GM12878 (cell line): ENCODE data around the gene STK16. TPM values are rescaled to one million over a fixed set of nuclear protein-coding genes. Genes with fewer than 3 reads are reported as not detected.

Experiments used
- ATF2 ChIP-seq: IDR thresholded peaks from 2 replicates; pipeline ENCODE4 v1.6.1; 2012; ENCODE audit warnings: low read length, inconsistent platforms
- CEBPZ ChIP-seq: fragments of 150-350 bp; IDR thresholded peaks from 2 replicates; pipeline ENCODE4 v1.6.1; 2016; ENCODE audit warnings: low read depth, low read length
- ELK1 ChIP-seq: IDR thresholded peaks from 2 replicates; pipeline ENCODE4 v1.6.1; 2012; ENCODE audit warnings: low read depth, low read length, improper control_type of control experiment
- HSF1 ChIP-seq: fragments of 150-350 bp; IDR thresholded peaks from 2 replicates; pipeline ENCODE4 v1.6.1; 2014; ENCODE audit warnings: mild to moderate bottlenecking, low read depth, low read length
- JUNB ChIP-seq: IDR thresholded peaks from 2 replicates; pipeline ENCODE4 v1.6.1; 2016; ENCODE audit warnings: antibody characterized with exemption, mild to moderate bottlenecking
- KAT2A ChIP-seq: conservative IDR thresholded peaks from 2 replicates; pipeline ENCODE4 v1.6.1; 2011; ENCODE audit warnings: low read depth, low read length; ENCODE audit not compliant: control insufficient read depth
- MTA2 ChIP-seq: fragments of 450-650 bp; IDR thresholded peaks from 2 replicates; pipeline ENCODE4 v1.6.1; 2016; ENCODE audit warnings: low read depth, mild to moderate bottlenecking, moderate library complexity
- POLR2A ChIP-seq: IDR thresholded peaks from 2 replicates; pipeline ENCODE4 v1.6.1; 2011; ENCODE audit warnings: low read depth, mild to moderate bottlenecking, low read length
- RB1 ChIP-seq: fragments of 450-650 bp; formaldehyde crosslinking; IDR thresholded peaks from 2 replicates; pipeline ENCODE4 v1.6.1; 2017; ENCODE audit warnings: mild to moderate bottlenecking, borderline replicate concordance
- RUNX3 ChIP-seq: IDR thresholded peaks from 2 replicates; pipeline ENCODE4 v1.6.1; 2012; ENCODE audit warnings: low read length, inconsistent platforms
- SIX5 ChIP-seq: IDR thresholded peaks from 2 replicates; pipeline ENCODE4 v1.6.1; 2011; ENCODE audit warnings: mild to moderate bottlenecking, low read depth, low read length, moderate library complexity; ENCODE audit not compliant: severe bottlenecking
- SMAD1 ChIP-seq: fragments of 450-650 bp; IDR thresholded peaks from 2 replicates; pipeline ENCODE4 v1.6.1; 2018; ENCODE audit warnings: mild to moderate bottlenecking, low read depth; ENCODE audit not compliant: partially characterized antibody
- SP1 ChIP-seq: IDR thresholded peaks from one replicate; pipeline ENCODE4 v1.6.1; 2011; ENCODE audit warnings: low read depth, low read length
- STAT3 ChIP-seq: IDR thresholded peaks from 2 replicates; pipeline ENCODE4 v1.6.1; 2011; ENCODE audit warnings: low read depth, low read length, improper control_type of control experiment
- SUZ12 ChIP-seq: fragments of 200-600 bp; sonication (generic); IDR thresholded peaks from one replicate; pipeline ENCODE4 v1.6.1; 2018; ENCODE audit warnings: antibody characterized with exemption, mild to moderate bottlenecking; ENCODE audit not compliant: unreplicated experiment
- ZBTB40 ChIP-seq: fragments of 450-650 bp; IDR thresholded peaks from 2 replicates; pipeline ENCODE4 v1.6.1; 2016; ENCODE audit warnings: mild to moderate bottlenecking, moderate library complexity, borderline replicate concordance
- ZNF24 ChIP-seq: fragments of 450-650 bp; IDR thresholded peaks from 2 replicates; pipeline ENCODE4 v1.6.1; 2017; ENCODE audit warnings: antibody characterized with exemption, mild to moderate bottlenecking
- polyA plus RNA-seq, 11 experiments: library from polyadenylated mRNA; depleted of rRNA in 4 of 11; unstranded in 6 of 11; stranded (reverse) in 5 of 11; fragments of >200 nt; fragmentation: Nextera tagmentation in 4 of 11; fragmentation: Illumina TruSeq in 1 of 11; extraction: Ambion mirVana in 4 of 11; extraction: Trizol in 1 of 11; gene quantifications; 1 replicate in 1 of 11; 2 replicates in 10 of 11; pipeline versions ENCODE4 v1.2.1 to v1.2.3, GENCODE V29; 2011 to 2016; ENCODE audit warnings: inconsistent platforms in 2 of 11, missing spikeins in 2 of 11, low read depth in 1 of 11
- total RNA-seq, 4 experiments: library from RNA; depleted of rRNA in 3 of 4; stranded (reverse); fragments of >200 nt in 3 of 4; fragmentation: Illumina TruSeq in 1 of 4; extraction: Trizol in 1 of 4; gene quantifications; 2 replicates each; pipeline versions ENCODE4 v1.2.1 to v1.2.3, GENCODE V29; 2013 to 2021

The STK16 gene
- total and polyA plus RNA-seq, 10 of the 15 experiments (the other 5 are each of a cell fraction or from before 2014, with no cell fraction given): 4.3 to 50.1 (median 17.9) TPM

GRCh38 chr2:219253753-219254589 is 8.7 kb downstream of the STK16 start, which contains the start of gene TUBA4A (continued):
- no peak for TF ChIP-seq ELK1
- TF ChIP-seq STAT3: no peak
- no peak for TF ChIP-seq KAT2A
- TF ChIP-seq JUNB: no peak
- no peak for TF ChIP-seq MTA2
- no peak for TF ChIP-seq HSF1
- no peak for TF ChIP-seq ATF2
- TF ChIP-seq ZBTB40: no peak
- TF ChIP-seq SMAD1: peak; percentile 64
- TF ChIP-seq RB1: 0 out of 2 replicates have a peak, but pooled peaks have one; percentile 21
- TF ChIP-seq SUZ12: no peak
- TF ChIP-seq RUNX3: no peak
- peak; percentile 68 for TF ChIP-seq SP1
- TF ChIP-seq CEBPZ: no peak
- TF ChIP-seq ZNF24: no peak
- TF ChIP-seq POLR2A: peak; percentile 97
- no peak for TF ChIP-seq SIX5
